CD14-positive monocyte (primary cell): ENCODE results near the gene TPGS2. TPM values are rescaled to one million over a fixed set of nuclear protein-coding genes. Genes with fewer than 3 reads are reported as not detected.

ENCODE experiments used
- DNase-seq, 3 donors: peaks; one replicate each; pipeline ENCODE4 v3.0.0-alpha.2; 2011 to 2022
- H2AFZ ChIP-seq: 2 replicates; pipeline ENCODE4 v1.6.0; 2012; ENCODE audit warnings: mild to moderate bottlenecking, low read depth, low read length, inconsistent platforms; ENCODE audit not compliant: insufficient read depth, poor library complexity, severe bottlenecking
- H3K27ac ChIP-seq, 2 donors: 1 replicate in 1 of 2; 2 replicates in 1 of 2; pipeline ENCODE4 v1.5.1; 2012 to 2013; ENCODE audit warnings: low read length in 2 of 2, control low read depth in 1 of 2, inconsistent platforms in 1 of 2, low read depth in 1 of 2, mild to moderate bottlenecking in 1 of 2
- H3K27me3 ChIP-seq, 2 donors: one replicate each; pipeline versions ENCODE4 v1.6.0 to v1.6.1; 2011 to 2013; ENCODE audit warnings: low read length in 2 of 2; ENCODE audit not compliant: control insufficient read depth in 2 of 2, insufficient read depth in 2 of 2
- H3K36me3 ChIP-seq, 2 donors: replicated peaks in 1 of 2; 1 replicate in 1 of 2; 2 replicates in 1 of 2; pipeline versions ENCODE4 v1.5.1 to v1.6.1; 2012 to 2013; ENCODE audit warnings: low read length in 2 of 2, control low read depth in 1 of 2, inconsistent platforms in 1 of 2, mild to moderate bottlenecking in 1 of 2; ENCODE audit not compliant: insufficient read depth in 2 of 2, control insufficient read depth in 1 of 2
- H3K4me1 ChIP-seq, 2 donors: 1 replicate in 1 of 2; 2 replicates in 1 of 2; pipeline versions ENCODE4 v1.5.1 to v1.6.1; 2012 to 2013; ENCODE audit warnings: low read length in 2 of 2, control low read depth in 1 of 2, inconsistent platforms in 1 of 2, mild to moderate bottlenecking in 1 of 2, moderate library complexity in 1 of 2; ENCODE audit not compliant: insufficient read depth in 2 of 2, control insufficient read depth in 1 of 2
- H3K4me2 ChIP-seq: replicated peaks from 2 replicates; pipeline ENCODE3; 2012; ENCODE audit warnings: low read length, moderate library complexity, mild to moderate bottlenecking; ENCODE audit not compliant: poor library complexity, severe bottlenecking; ENCODE audit errors: extremely low read depth
- H3K4me3 ChIP-seq, 3 experiments: fragments of 200-600 bp in 1 of 3; sonication (generic) in 1 of 3; replicated peaks in 1 of 3; 1 replicate in 2 of 3; 2 replicates in 1 of 3; pipeline ENCODE4 v1.5.1; 2011 to 2013; ENCODE audit warnings: low read length in 3 of 3, mild to moderate bottlenecking in 3 of 3, control low read depth in 2 of 3, low read depth in 2 of 3, inconsistent platforms in 1 of 3, moderate library complexity in 1 of 3
- H3K79me2 ChIP-seq: 2 replicates; pipeline ENCODE4 v1.6.0; 2012; ENCODE audit warnings: mild to moderate bottlenecking, control low read depth, inconsistent platforms, low read length, moderate library complexity; ENCODE audit not compliant: insufficient read depth
- H3K9ac ChIP-seq: 2 replicates; pipeline ENCODE4 v1.6.0; 2017; ENCODE audit warnings: low read length, mild to moderate bottlenecking; ENCODE audit not compliant: insufficient read depth, poor library complexity, severe bottlenecking
- H3K9me3 ChIP-seq, 2 donors: replicated peaks in 1 of 2; 1 replicate in 1 of 2; 2 replicates in 1 of 2; pipeline versions ENCODE4 v1.5.1 to v1.6.1; 2012 to 2013; ENCODE audit warnings: low read length in 2 of 2, control low read depth in 1 of 2; ENCODE audit not compliant: control insufficient read depth in 1 of 2, insufficient read depth in 1 of 2
- H4K20me1 ChIP-seq: 2 replicates; pipeline ENCODE4 v1.6.0; 2012; ENCODE audit warnings: mild to moderate bottlenecking, low read length, control low read depth, moderate library complexity; ENCODE audit not compliant: insufficient read depth
- H3K27ac Mint-ChIP-seq, 7 donors: one replicate each; pipeline ENCODE4 v1.8.0; 2020; ENCODE audit warnings: mild to moderate bottlenecking in 7 of 7, mixed read lengths in 7 of 7, moderate library complexity in 6 of 7, inconsistent platforms in 2 of 7
- H3K27me3 Mint-ChIP-seq, 3 donors: one replicate each; pipeline ENCODE4 v1.8.0; 2021 to 2022; ENCODE audit warnings: low read depth in 3 of 3, mild to moderate bottlenecking in 3 of 3, mixed read lengths in 3 of 3, moderate library complexity in 3 of 3, inconsistent platforms in 1 of 3
- H3K36me3 Mint-ChIP-seq, 2 donors: one replicate each; pipeline ENCODE4 v1.8.0; 2020; ENCODE audit warnings: mixed read lengths in 2 of 2, inconsistent platforms in 1 of 2, mild to moderate bottlenecking in 1 of 2
- H3K4me1 Mint-ChIP-seq: one replicate; pipeline ENCODE4 v1.8.0; 2020; ENCODE audit warnings: mild to moderate bottlenecking, mixed read lengths
- H3K4me3 Mint-ChIP-seq, 2 donors: one replicate each; pipeline ENCODE4 v1.8.0; 2020; ENCODE audit warnings: mild to moderate bottlenecking in 2 of 2, mixed read lengths in 2 of 2, moderate library complexity in 1 of 2
- H3K9me3 Mint-ChIP-seq, 7 donors: one replicate each; pipeline ENCODE4 v1.8.0; 2020 to 2022; ENCODE audit warnings: mixed read lengths in 7 of 7, mild to moderate bottlenecking in 6 of 7, moderate library complexity in 6 of 7, inconsistent platforms in 2 of 7
- CTCF ChIP-seq: fragments of 200-600 bp; IDR thresholded peaks from one replicate; pipeline ENCODE4 v1.8.0; 2022; ENCODE audit warnings: antibody characterized with exemption, mild to moderate bottlenecking
- WGBS: methylation state at CpG from one replicate; pipeline ENCODE4 v1.1.5; 2013; ENCODE audit warnings: missing lambda C conversion rate; ENCODE audit not compliant: insufficient coverage; 5-methylcytosine and 5-hydroxymethylcytosine counted together
- intact Hi-C, 2 donors: fragments of 100-400 bp; cut with micrococcal nuclease; formaldehyde crosslinking; loops; one replicate each; pipeline versions ENCODE4 v1.15.0 to v1.15.1; 2023
- polyA plus RNA-seq, 3 donors: library from polyadenylated mRNA; depleted of rRNA in 1 of 3; unstranded in 2 of 3; stranded (reverse) in 1 of 3; fragments of 300-500 nt in 2 of 3; fragments of >200 nt in 1 of 3; fragmentation: Illumina TruSeq in 2 of 3; gene quantifications; 1 replicate in 2 of 3; 2 replicates in 1 of 3; pipeline ENCODE4 v1.2.3, GENCODE V29; 2012 to 2021

The TPGS2 gene
- polyA plus RNA-seq, 3 donors: 27.6 to 50.1 (median 41.5) TPM

DNA sequence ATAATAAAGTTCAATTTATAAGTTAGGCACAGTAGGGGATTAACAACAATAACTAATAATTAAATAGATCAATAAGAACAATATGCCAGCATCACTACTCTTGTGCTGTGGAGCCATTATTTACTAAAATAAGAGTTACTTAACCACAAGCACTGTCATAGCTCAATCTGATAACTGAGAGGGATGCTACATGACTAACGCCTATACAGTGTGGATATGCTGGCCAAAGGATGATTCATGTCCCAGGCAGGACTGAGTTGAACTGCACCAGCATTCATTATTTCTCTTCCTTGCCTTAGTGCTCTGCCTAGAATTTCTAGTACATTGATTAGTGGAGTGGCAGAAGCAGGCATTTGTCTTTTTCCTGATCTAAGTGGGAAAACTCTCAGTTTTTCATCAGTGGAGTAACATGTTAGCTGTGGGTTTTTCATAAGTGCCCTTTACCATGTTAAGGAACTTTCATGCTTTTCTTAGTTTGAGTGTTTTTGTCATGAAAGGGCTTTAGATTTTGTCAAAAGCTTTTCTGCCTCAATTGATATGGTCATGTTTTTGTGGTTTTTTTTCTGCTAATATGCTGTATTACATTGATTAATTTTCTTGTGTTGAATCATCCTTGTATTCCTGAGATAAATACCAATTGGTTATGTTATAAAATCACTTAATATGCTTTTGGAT lies 21.9 kb upstream of the TPGS2 start:
- Mint-ChIP-seq H3K27ac (no peak overlapping the region), H3K9me3 (peaks cover 6 to 16% (median 8%) of the 10 kb centered on the region in 7 donors)
- no peak for TF ChIP-seq CTCF

DNA sequence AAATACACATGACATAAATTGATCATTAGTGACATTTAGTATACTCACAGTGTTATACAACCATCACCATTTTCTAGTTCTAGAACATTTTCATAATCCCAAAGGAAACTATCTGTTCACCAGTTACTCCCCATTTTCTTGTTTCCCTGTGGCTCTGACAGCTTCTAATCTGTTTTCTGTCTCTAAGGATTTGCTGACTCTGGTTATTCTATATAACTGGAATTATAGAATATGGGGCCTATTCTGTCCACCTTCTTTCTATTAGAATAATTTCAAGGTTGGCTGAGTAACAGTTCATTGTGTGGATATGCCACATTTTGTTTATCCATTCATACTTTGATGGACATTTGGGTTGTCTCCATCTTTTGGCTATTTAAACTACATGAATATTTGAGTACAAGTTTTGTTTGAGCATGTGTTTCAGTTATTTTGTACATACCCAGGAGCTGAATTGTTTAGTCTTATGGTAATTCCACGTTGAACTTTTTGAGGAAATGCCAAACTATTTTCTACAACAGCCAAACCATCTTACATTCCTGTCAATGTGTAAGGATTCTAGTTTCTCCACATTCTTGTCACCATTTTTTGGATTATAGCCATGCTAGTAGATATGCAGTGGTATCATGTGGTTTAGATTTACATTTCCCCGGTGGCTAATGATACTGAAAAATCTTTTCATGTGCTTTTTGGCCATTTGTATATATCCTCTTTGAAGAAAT lies 20.6 kb upstream of the TPGS2 start:
- no peak overlapping the region for H3K4me3 Mint-ChIP-seq
- H3K79me2 ChIP-seq: no peaks in the 10 kb centered on the region
- peaks cover 6 to 16% (median 8%) of the 10 kb centered on the region in 7 donors for H3K9me3 Mint-ChIP-seq
- WGBS: no CpG with 5 or more reads among the region's 2 CpGs
- H3K27me3 Mint-ChIP-seq: no peaks in the 10 kb centered on the region
- no peak overlapping the region for H3K27ac ChIP-seq
- no peak for TF ChIP-seq CTCF
- no peak overlapping the region for H2AFZ ChIP-seq
- no peaks in the 10 kb centered on the region for H4K20me1 ChIP-seq
- no peak for DNase-seq
- no peaks in the 10 kb centered on the region for H3K4me1 Mint-ChIP-seq
- H3K9me3 ChIP-seq: peaks cover 4 to 7% of the 10 kb centered on the region in 2 donors
- no peak overlapping the region for H3K4me2 ChIP-seq
- no peak overlapping the region for H3K4me3 ChIP-seq
- peaks cover 21 to 33% of the 10 kb centered on the region in 2 donors for H3K36me3 Mint-ChIP-seq
- no peaks in the 10 kb centered on the region for H3K36me3 ChIP-seq
- H3K9ac ChIP-seq: no peak overlapping the region
- no peaks in the 10 kb centered on the region for H3K4me1 ChIP-seq
- no peak overlapping the region for H3K27ac Mint-ChIP-seq
- intact Hi-C loops: no loop called here
- no peaks in the 10 kb centered on the region for H3K27me3 ChIP-seq

More for the DNA sequence above, 21.9 kb upstream of the TPGS2 start:
- Mint-ChIP-seq H3K36me3 (peaks cover 23 to 36% of the 10 kb centered on the region in 2 donors), H3K4me1 (no peaks in the 10 kb centered on the region), H3K27me3 (no peaks in the 10 kb centered on the region), H3K4me3 (no peak overlapping the region)
- WGBS: no CpG with 5 or more reads among the region's 1 CpG
- no peaks in the 10 kb centered on the region for H3K79me2 ChIP-seq
- H3K4me1 ChIP-seq: no peaks in the 10 kb centered on the region
- no peak overlapping the region for H3K9ac ChIP-seq
- no peaks in the 10 kb centered on the region for H3K36me3 ChIP-seq
- no peaks in the 10 kb centered on the region for H3K27me3 ChIP-seq
- no peaks in the 10 kb centered on the region for H4K20me1 ChIP-seq
- no peak overlapping the region for H3K4me2 ChIP-seq
- H3K27ac ChIP-seq: no peak overlapping the region
- DNase-seq: no peak
- H3K4me3 ChIP-seq: no peak overlapping the region
- peaks cover 4 to 7% of the 10 kb centered on the region in 2 donors for H3K9me3 ChIP-seq
- no peak overlapping the region for H2AFZ ChIP-seq
- intact Hi-C loops: no loop called here
